ENCODE data around the gene SYNGR3.
"Not testable (repeated sequence)": the region's sequence is repeated elsewhere in the genome, so short reads cannot be mapped to it uniquely, and the experiment has no call there.

SYNGR3 gene

DNA sequence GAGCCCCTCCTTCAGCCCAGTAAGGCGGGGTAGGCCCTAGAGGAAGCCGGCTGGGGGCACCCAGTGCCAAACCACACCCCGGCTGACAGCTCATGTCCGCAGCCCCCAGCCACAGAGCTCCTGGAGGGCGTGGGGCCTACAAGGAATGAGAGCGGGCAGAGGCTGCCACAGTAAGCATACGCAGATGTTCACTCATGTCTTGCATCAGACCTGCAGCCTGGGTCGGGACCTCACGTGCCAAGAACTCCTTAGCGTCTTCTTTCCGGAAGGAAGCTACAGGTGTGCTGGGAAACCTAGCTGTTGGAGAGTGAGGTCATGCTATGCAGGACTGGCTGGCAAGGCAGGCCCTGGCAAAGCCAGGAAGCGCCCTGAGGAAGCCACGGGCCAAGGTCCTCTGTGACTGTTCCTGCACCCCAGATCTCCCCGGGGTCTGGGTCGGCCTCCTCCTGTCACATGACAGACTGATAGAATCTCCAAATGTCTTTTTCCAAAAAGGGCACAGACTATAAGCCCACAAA is 18.3 kb downstream of the SYNGR3 start:
- no peak for DNase-seq (ENCODE audit: low read depth in 1 of 2, low spot score in 1 of 2)

DNA sequence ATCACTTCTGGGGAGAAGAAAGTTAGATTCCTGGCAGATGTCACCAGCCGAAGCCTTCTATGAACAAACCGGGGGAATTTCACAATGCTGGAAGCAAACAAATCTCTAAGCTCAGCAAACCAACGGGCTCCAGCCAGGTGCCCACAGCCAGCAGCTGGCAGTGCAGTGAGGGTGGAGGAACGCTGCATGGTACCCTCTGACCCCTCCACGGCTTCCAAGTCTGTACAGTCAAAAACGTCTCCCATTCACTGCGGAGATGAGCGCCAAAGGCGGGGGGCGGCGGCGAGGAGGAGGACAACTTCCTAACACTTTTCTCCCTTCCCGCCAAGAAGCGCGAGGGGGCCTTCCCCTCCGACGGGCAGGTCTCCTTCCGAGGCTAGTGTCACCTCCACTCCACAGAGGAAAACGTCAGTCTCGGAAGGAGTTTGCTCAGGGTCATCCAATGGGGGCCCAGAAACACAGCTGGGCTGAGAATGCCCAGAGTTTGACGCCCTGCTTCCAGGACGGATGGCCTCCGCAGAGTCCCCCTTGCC is 18.9 kb downstream of the SYNGR3 start:
- no peak for DNase-seq (ENCODE audit: low read depth in 1 of 2, low spot score in 1 of 2)

DNA sequence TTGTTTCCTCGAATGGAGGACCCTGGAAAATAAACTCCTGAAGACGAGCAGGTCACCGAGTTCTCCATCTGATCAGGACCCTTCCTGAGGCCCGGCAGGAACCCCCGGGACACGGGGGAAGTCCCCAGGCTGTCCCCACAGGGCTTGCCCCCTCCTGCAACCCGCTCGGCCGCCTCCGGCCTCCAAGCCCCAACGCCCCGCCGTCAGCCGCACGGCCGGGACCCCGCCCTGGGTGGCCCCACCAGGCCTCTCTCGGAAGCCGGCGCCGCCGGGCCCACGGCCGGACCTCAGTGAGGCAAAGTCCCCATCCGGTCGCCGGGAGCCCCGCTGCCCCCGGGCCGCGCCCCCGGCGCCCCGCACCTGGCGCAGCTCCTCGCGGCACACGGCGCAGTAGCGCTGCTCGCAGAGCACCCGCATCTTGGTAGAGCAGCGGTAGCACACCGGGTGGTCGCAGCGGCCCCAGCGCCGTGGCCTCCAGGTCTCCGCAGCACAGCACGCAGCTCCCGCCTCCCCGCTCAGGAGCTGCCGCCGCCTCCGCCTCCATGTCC is 19.5 kb downstream of the SYNGR3 start:
- DNase-seq (ENCODE audit: low read depth in 1 of 2, low spot score in 1 of 2): no peak

DNA sequence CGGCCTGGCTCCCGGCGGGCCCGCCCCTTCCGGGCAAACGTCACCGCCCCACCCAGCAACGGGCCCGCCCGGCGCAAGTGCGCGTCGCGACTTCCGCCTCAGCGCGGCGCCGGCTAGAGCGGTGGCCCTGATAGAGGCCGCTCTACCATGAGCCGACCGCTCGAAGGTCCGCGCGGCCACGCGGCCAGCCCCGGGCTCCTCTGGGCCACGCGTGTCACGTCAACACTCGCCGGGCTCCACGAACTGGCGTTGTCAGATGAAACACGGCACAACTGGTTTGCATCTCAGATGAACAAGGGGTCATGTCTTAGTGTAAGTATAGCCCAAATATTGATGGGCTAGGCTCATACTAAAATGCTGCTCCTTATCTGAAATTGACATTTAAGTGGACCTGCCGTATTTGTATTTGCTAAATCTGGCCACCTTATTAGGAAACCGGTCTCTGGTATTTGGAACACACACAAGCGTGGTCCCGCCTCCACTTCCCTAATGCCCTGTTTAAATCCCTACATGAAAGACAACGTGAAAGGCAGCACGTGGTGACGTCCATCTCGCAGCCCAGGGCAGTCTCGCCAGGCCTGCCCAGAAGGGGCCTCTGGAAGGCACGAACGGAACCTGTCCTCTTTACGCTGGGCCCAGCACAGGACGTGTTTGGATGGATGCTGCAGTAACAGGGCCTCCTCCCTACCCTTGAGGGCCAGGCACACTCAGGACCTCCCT is 20.2 kb downstream of the SYNGR3 start, which contains the start of gene ZNF598:
TSS of gene ZNF598 (minus strand) at position 31 of the 720 bp plus-strand sequence.
- DNase-seq (ENCODE audit: low read depth in 1 of 2, low spot score in 1 of 2): peak; percentile 50 to 76

DNA sequence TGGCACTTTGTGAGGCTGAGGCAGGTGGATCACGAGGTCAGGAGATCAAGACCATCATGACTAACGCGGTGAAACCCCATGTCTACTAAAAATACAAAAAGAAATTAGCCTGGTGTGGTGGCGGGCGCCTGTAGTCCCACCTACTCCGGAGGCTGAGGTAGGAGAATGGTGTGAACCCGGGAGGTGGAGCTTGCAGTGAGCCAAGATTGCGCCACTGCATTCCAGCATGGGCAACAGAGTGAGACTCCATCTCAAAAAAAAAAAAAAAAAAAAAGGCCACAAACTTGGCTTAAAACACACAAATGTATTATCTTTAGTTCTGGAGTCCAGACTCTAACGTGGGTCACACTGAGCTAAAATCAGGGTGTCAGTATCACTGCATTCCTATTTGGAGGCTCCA is 22.0 kb downstream of the SYNGR3 start:
- not testable (repeated sequence) for DNase-seq (ENCODE audit: low read depth in 1 of 2, low spot score in 1 of 2)

DNA sequence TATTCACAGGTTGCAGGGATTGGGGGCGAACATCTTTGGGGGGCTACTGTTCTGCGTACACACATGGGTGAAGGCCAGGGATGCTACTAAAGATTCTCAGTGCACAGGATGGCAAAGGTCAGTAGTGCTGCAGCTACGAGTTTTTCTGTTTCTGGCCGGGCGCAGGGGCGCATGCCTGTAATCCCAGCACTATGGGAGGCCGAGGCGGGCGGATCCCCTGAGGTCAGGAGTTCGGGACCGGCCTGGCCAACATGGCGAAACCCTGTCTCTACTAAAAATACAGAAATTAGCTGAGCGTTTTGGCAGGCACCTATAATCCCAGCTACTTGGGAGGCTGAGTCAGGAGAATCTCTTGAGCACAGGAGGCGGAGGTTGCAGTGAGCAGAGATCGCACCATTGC is 23.8 kb downstream of the SYNGR3 start:
- no peak for DNase-seq (ENCODE audit: low read depth in 1 of 2, low spot score in 1 of 2)

DNA sequence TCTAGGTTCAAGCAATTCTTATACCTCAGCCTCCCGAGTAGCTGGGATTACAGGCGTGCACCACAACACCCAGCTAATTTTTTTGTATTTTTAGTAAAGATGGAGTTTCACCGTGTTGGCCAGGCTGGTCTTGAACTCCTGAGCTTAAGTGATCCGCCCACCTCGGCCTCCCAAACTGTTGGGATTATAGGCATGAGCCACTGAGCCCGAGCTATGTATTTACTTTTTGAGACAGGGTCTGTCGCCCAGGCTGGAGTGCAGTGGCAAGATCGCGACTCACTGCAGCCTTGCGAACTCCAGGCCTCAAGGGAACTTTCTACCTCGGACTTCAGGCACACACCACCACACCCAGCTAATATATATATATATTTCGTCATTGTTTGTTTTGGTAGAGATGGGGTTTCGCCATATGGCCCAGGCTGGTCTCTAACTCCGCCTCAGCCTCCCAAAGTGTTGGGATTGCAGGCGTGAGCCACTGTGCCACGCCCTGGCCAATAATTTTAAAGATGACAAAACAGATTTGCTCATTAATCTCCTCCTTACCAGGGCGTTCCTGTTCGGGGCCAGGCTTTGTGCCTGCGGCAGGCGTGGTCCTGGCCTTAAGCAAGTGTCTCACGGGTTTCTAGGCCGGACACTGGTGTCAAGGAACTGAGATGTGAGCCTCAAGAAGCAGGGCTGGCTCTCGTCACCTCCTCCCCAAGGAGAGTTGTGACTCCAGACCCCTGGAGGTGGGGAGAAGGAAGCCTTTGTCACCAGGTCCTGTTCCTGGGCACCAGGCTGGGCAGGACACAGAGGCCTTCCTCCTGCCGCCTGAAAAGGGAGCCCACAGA is 25.6 kb downstream of the SYNGR3 start:
- DNase-seq (ENCODE audit: low read depth in 1 of 2, low spot score in 1 of 2): no peak

DNA sequence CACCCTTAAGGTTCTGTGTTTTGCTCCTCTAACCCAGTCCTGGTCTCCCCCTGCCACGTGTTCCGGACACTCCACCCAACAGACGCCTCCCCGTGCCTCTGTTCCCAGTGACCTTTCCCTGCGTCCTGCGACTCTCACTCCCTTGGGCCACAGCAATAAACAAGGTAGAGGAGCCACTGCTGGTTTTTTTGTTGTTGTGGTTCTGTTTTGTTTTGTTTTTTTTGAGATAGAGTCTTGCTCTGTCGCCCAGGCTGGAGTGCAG is 26.1 kb downstream of the SYNGR3 start:
- no peak for DNase-seq (ENCODE audit: low read depth in 1 of 2, low spot score in 1 of 2)

DNA sequence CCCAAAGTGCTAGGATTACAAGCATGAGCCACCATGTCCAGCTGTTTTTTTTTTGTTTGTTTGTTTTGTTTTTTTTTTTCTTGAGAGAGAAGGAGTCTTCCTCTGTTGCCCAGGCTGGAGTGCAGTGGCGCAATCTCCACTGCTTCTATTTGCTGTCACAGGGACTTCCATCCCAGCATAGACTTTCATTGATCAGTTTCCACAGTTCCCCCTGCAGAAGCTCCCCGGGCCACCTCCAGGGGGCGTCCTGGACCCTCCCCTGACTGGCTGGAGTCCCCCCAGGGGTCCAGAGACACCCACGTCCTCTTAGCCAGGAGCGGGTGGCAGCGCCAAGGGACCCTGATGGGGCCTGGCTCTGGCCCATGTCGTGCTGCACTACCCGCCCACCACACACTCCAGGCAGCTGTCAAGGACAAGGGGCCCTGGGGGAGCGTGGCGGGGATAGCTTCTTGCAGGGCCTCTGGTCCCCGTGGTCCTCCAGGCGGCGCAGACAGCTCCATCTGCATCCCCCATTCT is 26.7 kb downstream of the SYNGR3 start:
- no peak for DNase-seq (ENCODE audit: low read depth in 1 of 2, low spot score in 1 of 2)

DNA sequence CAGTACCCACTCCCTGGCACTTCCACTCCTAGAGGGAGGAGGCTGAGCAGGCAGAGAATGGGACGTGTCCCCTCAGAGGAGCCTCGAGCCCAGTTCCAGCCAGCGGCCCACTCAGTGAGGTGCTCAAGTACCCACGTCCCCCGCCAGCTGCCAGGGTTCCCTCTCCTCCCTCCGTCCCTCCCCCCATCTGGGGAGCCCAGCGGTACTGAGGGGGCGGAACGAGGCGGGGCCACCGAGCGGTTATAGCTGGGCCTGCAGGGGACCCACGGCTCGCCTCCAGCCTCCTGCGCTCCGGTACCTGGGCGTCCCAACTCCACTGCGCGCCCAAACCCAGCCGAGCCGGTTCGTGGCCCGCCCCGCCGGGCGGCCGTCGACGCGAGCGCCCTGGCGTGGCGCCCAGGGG is 29.7 kb downstream of the SYNGR3 start, which contains the start of gene NPW:
TSS of gene NPW (plus strand) at position 268 of the 403 bp plus-strand sequence.
- no peak for DNase-seq (ENCODE audit: low read depth in 1 of 2, low spot score in 1 of 2)

DNA sequence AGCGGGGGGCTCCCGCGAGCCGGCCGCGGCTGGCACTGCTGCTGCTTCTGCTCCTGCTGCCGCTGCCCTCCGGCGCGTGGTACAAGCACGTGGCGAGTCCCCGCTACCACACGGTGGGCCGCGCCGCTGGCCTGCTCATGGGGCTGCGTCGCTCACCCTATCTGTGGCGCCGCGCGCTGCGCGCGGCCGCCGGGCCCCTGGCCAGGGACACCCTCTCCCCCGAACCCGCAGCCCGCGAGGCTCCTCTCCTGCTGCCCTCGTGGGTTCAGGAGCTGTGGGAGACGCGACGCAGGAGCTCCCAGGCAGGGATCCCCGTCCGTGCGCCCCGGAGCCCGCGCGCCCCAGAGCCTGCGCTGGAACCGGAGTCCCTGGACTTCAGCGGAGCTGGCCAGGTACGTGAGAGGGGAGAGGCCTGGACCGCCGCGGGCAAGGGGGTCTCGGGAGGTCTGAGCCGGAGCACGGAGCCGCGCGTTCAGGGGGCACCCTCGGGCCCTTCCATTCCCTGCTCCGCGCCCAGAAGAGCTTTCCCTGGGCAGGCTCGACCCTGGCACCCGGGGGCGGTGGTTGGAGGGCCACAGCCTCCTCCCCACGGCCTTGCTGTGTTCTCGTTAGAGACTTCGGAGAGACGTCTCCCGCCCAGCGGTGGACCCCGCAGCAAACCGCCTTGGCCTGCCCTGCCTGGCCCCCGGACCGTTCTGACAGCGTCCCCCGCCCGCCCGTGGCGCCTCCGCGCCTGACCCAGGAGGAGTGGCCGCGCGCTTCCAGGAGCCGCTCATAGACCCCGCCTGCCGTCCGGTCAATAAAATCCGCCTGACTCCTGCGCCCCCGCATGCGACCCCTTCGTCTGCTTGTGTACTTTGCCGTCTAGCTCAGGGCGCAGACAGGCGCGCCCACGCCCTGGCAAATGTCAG is 30.4 kb downstream of the SYNGR3 start:
- no peak for DNase-seq (ENCODE audit: low read depth in 1 of 2, low spot score in 1 of 2)

DNA sequence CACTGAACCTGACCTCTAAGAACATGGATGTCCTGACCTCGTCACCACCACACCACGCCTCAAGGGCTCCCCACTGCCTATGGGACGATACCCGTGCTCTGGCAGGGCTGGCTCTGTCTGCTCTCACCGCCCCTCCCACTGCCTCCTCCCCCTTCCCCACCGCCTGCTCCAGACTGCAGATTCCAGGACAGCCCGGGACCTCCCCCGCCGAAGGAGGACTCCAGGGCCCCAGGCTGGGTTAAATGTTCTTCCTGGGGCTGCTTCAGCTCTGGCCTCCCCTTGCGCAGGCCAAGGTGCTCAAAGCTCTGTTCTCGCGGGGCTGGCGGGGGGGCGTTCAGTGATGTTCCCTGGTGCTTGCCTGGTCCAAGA is 32.9 kb downstream of the SYNGR3 start:
- no peak for DNase-seq (ENCODE audit: low read depth in 1 of 2, low spot score in 1 of 2)

DNA sequence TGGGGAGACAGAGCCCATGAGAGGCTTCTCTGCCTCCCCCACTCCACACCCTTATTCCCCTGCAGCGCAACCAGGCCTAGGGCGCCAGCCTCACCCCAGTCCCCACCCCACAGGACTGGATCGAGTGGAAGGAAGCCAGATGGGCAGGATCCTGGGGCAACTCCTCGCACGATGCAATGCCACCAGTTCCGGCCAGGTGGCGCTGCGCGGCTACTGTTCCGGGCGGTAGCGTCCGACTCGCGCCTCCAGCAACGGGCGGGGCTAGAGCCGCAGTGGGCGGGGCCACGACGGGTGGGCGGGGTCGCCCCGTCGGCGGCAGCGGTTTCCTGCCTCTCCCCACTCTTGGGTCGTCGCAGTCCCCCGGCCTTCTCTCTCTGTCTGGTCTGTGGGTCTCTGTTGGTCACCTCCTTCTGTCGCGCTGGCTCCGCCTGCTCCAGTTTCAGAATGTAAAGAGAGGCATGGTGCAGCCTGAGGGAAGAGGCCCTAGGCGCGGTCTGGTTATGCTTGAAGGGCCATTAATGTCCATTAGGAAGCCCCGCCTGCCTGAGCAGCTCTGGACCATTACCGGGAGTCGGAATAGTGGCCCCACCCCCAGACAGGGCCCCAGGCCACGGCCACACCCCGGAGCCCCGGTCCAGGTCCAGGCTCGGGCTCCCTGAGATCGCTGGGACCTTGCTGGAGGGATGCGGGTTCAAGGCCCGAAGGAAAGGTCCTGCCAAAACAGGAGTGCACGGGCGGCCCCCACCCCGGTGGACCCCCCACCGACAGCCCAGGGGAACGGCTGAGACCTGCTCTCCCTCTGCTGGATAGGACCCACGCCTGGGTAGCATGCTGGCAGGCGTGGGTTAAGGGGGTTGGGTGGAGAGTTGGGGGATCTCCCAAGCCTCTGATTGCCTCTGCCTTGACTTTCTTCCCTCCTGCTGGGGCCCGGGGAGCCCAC is 33.6 kb downstream of the SYNGR3 start:
- peak; percentile 95 to 96 for DNase-seq (ENCODE audit: low read depth in 1 of 2, low spot score in 1 of 2)

DNA sequence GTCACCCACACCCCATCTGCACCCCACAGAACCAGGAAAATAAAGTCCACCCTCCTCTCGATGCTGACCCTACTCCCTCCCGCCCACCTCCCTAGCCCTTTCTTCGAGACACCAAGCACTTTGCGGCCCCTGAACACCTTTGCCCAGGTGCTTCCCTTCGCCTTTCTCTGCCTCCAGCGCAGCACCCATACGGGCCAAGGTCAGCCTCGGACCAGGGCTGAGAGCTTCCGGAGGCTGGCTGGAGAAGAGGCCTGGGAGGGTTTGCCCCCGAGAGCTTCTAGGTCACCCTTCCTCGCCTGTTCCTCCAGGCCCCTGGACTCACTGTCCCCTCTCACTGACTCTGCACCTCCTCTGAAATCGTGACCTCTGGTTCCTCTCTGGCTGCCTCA is 34.3 kb downstream of the SYNGR3 start:
- no peak for DNase-seq (ENCODE audit: low read depth in 1 of 2, low spot score in 1 of 2)

DNA sequence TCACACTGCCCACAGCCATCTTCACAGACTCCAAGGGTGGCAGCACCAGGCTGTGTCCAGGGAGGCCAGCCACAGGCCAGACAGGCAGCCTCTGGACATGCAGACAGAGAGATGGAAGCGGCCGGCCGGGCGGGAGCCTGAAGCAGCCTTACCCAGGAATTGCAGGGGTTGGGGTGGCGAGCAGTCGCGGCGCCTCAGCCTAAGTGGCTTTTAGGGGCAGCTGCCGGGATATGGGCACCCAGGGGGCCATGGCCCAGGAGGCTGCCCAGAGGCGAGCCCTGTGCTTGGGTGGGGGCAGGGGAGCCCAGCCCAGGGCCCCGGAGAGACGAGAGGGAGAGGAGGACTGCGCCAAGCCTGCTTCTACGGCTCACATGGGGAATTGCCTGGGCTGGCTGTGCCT is 35.5 kb downstream of the SYNGR3 start:
- DNase-seq (ENCODE audit: low read depth in 1 of 2, low spot score in 1 of 2): no peak

DNA sequence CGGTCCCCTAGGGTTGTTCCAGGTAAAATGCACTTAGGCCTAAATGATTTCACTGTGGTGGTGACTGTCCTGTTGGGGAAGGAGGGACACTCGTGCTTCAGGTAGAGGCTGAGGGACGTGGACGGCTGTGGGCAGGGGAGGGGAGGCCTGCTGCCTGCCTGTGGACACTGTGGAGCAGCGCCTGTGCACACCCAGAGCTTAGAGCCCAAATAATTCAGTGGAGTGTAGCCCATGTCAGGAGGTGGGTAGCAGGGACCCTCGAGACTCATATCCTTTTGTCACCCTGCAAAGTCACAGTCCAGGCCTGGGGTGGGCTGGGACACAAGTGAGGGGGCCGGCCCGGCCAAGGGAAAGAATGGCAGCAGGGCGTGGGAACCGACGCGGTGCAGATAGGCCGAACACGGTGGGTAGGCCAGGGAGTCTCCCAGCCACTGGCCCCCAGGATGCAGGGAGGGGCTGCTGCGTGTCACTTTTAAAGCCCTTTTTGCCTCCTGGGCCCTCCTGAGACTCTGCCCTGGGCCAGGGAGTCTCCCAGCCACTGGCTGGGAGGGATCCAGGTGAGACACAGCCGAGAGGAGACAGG is 36.2 kb downstream of the SYNGR3 start:
- DNase-seq (ENCODE audit: low read depth in 1 of 2, low spot score in 1 of 2): no peak

DNA sequence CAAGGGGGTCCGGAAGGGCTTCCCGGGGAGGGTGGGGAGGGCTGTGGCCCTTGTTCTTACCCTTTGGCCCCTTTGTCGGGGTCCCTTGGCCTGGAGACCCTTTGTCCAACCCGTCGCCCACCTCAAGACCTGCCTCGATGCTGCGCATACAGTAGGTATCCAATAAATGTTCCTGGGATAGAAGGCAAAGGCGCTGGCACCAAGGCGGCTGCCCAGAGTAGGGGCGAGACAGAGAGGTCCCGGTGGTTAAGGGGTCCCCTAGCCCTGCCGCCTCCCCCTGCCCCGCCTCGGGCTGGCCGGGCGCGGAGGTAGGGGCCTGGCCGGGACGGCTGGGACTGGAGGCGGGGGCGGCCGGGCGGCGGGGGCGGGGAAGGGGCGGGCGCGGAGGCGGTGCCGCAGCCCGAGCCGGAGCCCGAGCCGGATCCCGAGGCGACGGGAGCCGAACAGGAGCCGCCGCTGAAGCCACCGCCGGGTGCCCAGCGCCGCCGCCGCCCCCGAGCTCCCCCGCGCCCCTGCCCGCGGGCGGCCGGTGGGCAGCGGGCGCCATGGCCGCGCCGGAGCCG is 36.8 kb downstream of the SYNGR3 start, which contains the start of gene NHERF2:
TSS of gene NHERF2 (plus strand) at position 442 of the 563 bp plus-strand sequence. CDS start at position 546, 104 bp downstream.
- no peak for DNase-seq (ENCODE audit: low read depth in 1 of 2, low spot score in 1 of 2)
